Endothelial cell of hepatic sinusoid (primary cell): ENCODE data around the gene AFF1.
"Not testable (repeated sequence)": the region's sequence is repeated elsewhere in the genome, so short reads cannot be mapped to it uniquely, and the experiment has no call there.

ENCODE experiments used
- in situ Hi-C: cut with HindIII; loops from 2 replicates; pipeline ENCODE4 v1.10.0; 2017; ENCODE audit warnings: low sequenced_read_pairs

The AFF1 gene

DNA sequence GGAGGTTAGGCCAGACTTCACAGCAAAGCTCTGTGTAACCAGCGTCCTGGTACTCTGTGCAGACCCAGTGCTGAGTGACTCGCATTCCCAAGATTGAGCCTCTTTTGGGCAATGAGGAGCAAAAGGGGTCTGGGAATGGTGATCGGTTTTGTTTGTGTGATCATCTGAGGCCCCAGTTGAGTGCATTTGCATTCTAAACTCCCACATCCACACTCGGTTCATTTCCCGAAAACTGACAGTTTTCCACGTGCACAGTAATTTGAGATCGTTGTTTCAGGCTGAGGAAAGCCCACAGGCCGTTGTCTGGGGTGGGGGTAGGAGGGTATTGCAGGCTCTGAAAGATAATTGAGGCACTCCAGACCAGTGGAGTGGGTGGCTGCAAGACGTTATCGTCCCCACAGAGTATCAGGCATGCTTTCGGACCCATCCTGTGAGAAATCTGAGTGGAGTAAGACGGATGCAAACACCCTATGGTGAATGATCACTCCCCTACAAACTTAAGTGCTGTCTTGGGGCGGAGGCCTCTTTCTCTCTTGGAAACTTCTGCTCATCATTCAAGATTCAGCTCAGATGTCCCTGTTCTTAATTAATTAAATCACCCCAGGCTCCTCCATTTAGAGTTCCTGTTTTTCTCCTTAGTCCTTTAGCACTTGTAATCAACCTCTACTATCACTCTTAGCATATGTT lies 96.1 kb downstream of the AFF1 start:
- in situ Hi-C loops = no loop called here

DNA sequence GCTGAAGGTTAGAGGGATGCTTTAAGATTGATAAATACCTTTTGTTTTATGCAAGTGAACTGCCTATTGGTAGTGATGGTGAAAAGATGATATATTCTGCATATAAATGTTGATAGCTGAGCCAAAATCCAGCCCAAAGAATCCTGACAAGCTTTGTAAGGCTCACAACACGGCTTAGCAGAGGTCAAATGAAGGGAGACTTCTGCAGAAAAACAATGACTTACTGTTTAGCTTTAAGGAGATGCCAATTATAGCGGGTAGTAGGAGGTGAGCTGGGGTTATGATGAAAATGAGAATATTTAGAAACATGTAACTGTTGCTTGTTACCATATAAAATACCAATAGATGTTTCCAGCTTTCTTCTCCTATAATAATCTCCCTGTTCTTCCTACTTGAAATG lies 97.1 kb downstream of the AFF1 start:
- in situ Hi-C loops = no loop called here

DNA sequence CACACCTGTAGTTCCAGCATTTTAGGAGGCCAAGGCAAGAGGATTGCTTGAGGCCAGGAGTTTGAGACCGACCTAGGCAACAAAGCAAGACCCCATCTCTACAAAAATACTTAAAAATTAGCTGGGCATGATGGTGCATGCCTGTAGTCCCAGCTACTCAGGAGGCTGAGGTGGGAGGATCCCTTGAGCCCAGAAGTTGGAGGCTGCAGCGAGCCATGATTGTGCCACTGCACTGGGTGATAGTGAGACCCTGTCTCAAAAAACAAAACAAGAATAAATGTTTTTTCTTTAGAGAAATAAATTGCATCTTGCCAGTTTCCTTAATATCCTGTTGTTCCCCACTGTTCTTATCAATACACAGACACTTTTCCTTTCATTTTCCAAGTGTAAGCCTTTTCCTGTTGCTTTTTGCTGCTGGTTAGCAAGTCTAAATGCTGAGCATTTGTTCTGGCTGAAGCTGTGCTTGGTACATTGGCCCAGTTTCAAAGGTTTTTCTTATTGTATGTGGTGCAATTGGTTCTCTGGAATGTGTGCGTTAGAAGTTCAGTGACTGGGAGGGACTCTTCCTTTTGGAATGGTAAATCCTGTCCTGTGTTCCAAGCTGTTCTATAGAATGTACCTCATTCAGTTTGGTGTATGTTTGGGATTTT lies 98.2 kb downstream of the AFF1 start:
- in situ Hi-C loops = no loop called here

DNA sequence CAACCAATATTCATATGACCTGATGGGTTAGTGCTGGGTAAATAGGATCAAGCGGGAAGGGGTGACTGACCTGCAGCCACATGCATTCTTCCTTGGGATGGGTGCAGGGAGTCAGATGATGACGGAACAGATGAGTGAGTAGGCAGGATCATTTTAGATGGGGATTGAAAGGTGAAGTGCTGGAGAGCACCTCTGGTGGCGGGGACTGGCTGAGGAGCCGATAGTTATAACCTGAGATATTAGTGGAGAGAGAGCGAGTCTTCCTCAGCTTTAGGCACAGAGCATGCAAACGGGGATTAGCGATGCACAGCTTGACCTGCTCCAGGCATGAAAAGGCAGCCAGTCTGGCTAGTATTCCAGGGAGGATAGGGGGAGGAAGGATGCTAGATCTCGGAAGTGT lies 99.1 kb downstream of the AFF1 start:
- in situ Hi-C loops = no loop called here

DNA sequence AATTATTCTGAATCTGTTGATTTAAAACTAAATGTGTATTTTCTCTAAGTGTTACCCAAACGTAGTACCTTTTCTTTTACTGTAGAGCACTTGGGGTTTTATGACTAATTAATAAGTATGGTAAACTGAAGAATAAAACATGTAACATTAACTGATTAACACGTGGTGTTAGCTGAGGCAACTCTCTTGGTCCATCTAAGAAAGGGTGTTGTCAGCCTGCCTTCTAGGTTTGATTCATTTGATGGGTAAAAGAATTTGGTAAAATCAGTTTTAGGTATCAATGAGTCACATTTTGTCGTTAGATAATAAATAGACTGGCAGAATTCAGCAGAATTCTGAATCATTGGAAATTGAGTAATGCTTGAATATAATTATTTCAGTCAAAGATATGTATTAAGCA lies 99.7 kb downstream of the AFF1 start:
- in situ Hi-C loops = no loop called here

DNA sequence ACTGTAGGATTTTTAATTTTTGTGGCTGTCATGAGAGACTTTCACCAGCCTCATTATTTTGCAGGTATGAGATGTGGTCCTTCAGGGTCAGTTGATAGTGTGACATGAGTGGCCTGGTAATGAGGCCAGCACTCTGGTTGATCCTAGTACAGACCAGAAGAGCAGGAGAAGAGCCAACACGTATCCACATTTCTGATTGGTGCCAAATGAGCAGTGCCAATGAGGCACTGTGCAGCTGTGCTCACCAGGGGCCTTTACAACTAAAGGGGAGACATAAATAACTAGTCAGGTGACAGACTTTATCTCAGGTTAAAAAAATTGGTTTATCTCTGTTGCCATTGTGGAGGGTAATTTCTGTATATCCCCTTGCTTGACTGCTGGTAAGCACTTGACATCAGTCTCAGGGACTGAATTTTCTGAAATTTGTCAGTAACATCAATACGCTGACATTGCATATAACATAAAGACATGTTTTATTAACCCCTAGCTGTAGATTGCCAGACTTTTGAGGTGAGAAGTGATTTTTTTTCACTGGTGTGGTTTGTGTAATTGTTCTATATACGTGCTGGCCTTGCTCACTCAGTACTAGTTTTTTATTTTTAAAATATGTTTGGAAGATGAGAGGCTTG lies 101.2 kb downstream of the AFF1 start:
- in situ Hi-C loops = no loop called here

DNA sequence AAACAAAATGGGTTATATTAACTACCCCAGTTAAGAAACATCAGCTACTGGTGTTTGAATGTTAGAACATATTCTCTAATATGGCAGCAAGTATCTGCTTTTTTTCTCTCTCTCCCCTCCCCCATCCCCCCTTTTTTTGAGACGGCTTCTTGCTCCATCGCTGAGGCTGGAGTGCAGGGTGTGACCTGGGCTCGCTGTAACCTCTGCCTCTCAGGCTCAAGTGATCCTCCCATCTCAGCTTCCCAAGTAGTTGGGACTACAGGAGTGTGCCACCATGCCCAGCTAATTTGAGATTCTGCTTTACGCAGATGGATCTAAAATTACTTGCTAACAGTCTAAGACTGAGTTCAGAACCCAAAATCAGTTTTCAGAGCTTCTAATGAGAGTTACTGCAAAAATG lies 101.9 kb downstream of the AFF1 start:
- in situ Hi-C loops = no loop called here

DNA sequence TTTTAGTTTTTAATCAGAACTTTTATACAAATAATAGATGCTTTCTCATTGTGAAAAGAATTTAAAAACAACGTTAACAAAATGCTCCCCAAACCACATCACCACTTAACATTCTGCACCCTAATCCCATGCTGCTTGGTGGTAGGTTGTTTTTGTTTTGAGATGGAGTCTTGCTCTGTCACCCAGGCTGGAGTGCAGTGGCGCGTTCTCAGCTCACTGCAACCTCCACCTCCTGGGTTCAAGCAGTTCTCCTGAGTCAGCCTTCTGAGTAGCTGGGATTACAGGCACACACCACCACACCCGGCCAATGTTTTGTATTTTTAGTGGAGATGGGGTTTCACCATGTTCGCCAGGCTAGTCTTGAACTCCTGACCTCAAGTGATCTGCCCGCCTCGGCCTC lies 102.4 kb downstream of the AFF1 start:
- in situ Hi-C loops = not testable (repeated sequence)

DNA sequence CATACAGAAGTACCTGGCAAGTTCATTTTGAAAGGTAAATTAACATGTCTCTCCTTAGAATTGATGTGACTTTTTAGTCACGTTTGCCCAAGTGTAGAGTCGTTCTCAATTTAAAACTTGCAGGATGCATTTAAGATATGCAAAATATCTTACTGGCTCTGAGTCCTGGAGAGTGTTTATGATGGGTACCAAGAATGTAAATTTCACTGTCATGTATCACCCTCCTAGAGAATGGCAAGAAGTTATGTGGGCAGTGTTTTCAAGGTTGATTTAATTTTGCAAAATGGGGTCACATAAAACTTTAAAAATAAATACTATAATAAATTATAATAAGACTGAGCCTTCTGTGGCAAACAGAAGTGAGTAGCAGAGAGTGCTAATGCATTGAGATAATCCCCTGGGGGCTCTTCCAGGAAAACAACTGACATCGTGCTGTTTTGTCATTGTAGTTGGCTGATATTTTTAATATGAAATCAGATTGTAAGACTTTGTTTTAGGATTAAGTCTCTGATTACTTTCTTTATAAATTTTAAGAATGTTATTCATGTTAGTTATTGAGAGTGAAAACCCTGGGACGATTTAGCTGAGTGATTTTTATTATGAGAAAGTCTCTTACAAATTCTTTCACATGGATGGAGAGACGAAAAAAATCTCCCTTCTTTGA lies 103.0 kb downstream of the AFF1 start:
- in situ Hi-C loops = no loop called here

DNA sequence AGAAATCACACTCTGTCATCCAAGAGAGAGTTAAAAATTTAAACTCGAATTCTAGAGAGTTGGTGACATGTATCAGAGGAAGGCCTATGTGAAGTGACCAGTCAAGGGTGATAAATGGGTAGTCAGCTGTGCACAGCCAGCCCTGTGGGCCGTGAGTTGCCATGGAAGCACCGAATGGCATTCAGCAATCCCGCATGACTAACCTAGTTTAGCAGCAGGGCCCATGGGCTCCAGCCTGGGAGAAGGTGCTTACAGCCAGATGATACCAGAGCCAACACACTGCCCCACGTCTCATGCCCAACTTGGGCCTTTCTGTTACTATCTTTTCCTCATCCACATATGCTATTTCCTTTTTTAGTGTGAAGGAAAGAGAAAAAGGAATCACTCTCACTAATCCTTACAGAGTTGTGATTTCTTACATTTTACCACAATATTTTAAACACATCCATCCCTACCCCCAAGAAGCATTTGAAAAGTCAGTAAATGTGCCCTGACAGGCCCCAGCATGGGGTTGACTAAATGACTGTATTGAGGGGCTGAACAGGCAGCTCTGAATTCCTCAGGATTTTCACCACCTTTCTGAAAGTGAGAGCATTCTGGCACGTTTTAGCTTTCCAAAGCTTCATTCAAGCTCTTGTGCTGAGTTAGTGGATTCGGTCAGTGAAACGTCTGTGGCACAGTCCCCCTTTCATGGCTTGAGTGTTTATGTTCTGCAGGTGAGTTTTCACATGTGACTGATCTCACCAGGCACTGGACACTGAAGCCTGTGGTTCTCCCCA lies 104.2 kb downstream of the AFF1 start:
- in situ Hi-C loops = no loop called here

DNA sequence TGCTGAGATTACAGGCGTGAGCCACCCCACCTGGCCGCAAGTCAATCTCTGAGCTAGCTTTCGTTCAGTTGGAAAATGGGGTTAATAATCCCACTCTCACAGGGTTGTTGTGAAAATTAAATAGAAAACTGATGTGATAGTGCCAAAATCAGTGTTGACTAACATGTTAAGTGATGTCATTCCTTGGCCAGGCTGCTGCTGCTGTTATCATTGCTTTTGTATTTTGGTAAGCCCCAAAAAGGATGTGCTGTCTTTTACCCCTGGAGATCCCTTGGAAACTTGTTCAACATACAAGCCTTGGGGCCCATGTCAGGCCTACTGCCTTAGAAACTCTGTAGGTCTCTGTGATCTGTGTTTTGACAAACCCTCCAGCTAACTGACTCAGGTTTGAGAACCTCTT lies 106.3 kb downstream of the AFF1 start:
- in situ Hi-C loops = no loop called here

DNA sequence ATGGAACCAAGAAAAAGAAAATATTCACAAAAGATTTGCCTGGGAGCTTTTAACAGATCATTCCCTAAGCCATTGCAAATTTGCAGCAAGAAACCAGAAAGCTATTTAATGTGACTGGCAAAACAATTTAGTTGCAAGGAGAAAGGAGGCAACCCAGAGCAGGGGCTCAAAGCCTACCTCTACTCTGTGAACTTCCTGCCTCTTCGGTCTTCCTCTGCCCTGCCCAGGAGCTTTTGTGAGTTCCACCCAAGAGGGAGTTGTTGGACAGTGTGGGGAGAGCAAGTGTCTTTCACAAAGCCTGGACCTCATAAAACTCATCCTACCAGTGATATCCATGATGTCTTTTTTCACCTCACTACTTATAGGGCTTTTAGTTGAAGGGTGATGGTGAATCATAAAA lies 107.4 kb downstream of the AFF1 start:
- in situ Hi-C loops = no loop called here

DNA sequence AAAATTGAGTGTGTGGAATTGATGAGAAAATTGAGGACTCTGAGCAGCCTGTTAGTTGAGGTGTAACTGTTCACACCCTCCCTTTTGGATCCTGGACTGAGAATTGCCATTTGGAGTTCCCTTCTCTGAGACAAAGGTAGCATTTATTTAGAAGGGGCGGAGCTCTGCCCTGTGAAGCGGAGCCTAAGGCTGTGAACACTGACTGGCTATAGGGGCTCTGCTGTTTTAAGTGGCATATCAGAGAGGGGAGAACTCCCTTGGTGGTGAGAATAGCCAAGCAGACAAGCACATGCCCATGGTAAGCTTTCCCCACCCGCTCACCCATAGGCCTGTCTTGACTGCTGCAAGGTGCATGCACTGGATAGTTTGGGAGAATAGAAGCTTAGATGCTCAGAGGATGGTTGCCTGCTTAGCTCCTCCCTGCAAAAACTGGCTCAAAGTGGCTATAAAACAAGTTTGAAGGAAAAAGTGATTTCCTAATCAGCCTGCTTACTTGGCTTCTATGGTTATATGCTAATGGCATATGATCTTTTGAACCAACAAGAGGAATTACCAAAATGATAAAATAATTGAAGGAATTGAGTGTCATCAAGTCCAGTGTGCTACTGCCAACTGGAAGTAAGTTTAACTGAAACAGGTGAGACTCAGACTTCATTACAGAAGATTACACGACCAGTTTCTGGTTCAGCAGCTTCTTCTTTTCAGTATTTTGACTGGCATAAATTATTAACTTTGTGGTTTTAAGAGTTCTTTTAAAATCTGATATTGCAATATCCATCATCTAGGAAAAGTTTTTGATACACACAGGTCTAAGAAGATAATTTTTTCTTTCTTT lies 108.4 kb downstream of the AFF1 start:
- in situ Hi-C loops = no loop called here

DNA sequence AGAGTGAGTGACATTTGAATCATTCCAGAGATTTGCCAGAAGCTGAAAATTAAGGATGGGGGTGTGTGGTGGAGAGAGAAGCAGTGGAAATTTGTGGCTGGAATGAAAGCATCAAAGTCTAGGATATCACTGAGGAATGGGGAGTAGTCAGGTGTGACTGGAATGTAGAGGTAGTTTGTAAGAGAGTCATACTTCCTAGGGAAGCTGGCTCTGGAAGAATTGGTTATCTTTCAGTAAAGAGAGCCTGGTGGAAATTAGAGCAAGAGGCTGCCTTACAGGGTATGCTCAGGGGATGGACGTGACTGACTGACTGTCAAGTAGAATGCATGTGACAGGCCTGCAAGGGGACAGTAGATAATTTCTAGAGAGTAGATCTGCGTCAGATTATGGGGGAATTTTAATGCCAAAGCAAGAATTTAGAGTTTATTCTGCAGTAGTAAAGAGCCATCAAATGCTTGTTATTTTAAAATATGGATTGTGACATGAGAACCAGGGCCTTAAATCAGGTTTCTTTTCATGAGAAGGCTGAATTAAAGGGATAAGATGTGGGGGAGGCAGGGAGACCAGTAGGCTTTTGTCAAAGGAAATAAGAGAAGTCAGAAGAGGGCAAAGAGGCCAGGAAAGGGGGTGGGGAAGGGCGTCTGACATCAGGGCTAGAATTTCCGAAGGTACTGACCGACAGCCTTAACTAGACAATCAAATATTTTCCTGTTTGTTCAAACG lies 109.9 kb downstream of the AFF1 start:
- in situ Hi-C loops = no loop called here

DNA sequence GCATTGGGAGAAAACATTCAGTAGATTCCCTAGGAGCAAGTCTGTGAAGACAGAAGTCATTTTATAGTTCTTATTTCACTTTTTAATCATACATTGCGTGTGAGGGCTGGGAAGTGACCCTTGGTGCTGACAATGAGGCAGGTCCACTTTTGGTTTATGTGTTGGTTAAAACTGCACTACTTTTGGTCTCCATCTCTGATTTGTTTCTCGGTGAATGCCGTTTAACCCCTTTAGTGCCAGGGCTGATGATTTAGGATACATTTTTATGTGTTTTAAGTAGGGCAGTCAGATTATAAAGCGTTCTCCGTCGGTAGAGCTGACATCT lies 110.4 kb downstream of the AFF1 start:
- in situ Hi-C loops = no loop called here

DNA sequence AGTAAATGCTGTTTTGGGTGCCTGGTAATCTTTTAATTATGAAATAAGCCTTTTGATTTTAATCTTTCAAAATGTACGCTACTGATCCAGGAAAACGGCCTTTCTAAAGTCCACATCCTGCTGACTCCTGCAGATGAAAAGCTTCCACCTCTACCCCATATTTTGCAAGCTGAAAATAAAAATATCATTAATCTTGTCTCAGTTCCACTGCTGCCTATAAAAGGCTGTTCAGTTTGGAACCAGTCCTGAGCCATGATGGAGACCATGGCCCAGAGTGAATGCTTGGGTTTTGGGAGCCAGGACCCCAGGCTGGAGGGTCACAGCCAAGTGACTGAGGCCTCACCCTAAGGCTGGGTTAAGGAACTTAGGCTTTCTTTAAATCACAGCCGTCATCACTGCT lies 110.8 kb downstream of the AFF1 start:
- in situ Hi-C loops = no loop called here

DNA sequence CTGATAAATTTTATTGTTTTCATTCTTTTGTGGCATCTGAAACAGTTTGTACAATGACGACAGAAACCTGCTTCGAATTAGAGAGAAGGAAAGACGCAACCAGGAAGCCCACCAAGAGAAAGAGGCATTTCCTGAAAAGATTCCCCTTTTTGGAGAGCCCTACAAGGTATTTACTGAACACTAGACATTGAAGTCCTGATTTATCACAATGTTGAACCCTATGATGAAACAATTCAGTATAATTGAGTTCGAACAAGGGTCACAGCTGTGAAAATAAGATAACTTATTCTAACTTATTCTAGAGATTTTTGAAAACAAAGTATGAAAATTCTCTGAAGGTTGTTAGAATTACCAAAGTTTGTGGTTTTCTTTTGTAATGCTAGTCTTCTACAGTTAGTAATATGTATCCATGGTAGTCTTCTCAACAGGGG lies 111.3 kb downstream of the AFF1 start:
- in situ Hi-C loops = no loop called here

DNA sequence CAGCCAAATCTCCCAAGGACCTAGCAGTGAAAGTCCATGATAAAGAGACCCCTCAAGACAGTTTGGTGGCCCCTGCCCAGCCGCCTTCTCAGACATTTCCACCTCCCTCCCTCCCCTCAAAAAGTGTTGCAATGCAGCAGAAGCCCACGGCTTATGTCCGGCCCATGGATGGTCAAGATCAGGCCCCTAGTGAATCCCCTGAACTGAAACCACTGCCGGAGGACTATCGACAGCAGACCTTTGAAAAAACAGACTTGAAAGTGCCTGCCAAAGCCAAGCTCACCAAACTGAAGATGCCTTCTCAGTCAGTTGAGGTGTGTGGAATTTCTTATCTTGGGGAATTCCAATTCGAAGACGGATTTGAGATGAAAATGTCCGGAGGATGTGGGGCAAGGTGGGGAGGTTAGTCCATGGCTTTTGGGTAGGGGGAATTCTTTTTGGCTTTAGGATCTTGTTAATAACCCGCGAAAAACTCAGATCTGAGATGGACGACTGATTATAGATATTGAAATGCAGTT lies 112.5 kb downstream of the AFF1 start:
- in situ Hi-C loops = no loop called here

DNA sequence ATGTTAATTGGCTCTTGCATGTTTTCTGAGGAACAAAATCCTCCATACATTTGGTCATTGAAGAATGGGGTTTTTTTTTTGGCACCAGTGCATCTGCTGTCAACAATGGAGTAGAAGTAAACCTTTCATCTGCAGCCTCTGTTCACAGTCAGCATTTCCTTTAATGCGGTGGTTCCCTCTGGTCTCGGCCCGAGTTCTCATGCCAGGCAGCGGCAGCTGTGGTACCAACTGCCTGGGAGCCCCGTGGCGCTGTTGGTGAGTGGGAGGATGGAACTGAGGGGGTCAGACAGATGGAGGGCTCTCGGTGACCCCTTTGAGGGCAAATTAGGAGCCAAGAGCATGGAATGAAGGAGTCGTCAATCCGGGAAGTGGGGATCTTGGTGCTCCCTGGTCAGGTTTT lies 114.7 kb downstream of the AFF1 start:
- in situ Hi-C loops = no loop called here

DNA sequence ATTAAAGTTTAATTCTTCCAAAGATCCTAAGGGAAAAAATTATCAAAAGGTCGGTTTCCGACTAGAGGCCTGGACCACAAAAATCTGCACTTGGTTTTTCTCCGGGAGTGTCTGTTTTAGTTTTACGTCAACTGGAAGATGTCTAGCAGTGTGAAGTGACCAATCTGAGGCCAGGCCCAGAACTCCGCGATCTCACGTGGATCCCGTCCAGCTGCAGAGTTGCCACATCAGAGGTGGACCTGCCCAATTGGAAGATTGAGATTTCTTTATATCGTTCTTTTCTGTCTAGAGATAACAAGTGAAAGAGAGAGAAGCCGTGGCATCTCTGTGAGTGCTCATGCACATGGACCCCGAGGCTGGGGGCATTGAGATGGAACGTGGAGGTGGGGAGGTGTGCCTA lies 115.8 kb downstream of the AFF1 start:
- in situ Hi-C loops = no loop called here
